Keratinocyte (primary cell): ENCODE results near the gene ASRGL1. TPM values are rescaled to one million over a fixed set of nuclear protein-coding genes. Genes with fewer than 3 reads are reported as not detected.

Experiments
- DNase-seq: peaks from one replicate; pipeline ENCODE4 v3.0.0-alpha.2; 2011; ENCODE audit warnings: low read depth, missing footprints, low spot score
- FAIRE-seq: peaks from 2 replicates; lab custom pipeline; 2011; peaks lifted over from hg19 to GRCh38; lab: Jason Lieb, UNC
- H2AFZ ChIP-seq: 2 replicates; pipeline ENCODE4 v1.6.0; 2012; ENCODE audit warnings: low read length, control low read depth, inconsistent platforms; ENCODE audit not compliant: control insufficient read depth
- H3K27ac ChIP-seq: 2 replicates; pipeline ENCODE4 v1.5.1; 2011; ENCODE audit warnings: low read length; ENCODE audit not compliant: control insufficient read depth, insufficient read depth
- H3K27me3 ChIP-seq: 3 replicates; pipeline ENCODE4 v1.6.0; 2011; ENCODE audit warnings: low read length; ENCODE audit not compliant: control insufficient read depth, insufficient read depth; ENCODE audit errors: extremely low read depth
- H3K36me3 ChIP-seq, 2 experiments: 2 replicates in 1 of 2; 3 replicates in 1 of 2; pipeline ENCODE4 v1.5.1; 2011; ENCODE audit warnings: low read length in 2 of 2, mild to moderate bottlenecking in 1 of 2; ENCODE audit not compliant: control insufficient read depth in 2 of 2, insufficient read depth in 2 of 2; ENCODE audit errors: extremely low read depth in 1 of 2
- H3K4me1 ChIP-seq: 3 replicates; pipeline ENCODE4 v1.5.1; 2011; ENCODE audit warnings: low read length; ENCODE audit not compliant: control insufficient read depth, insufficient read depth; ENCODE audit errors: extremely low read depth
- H3K4me2 ChIP-seq: 3 replicates; pipeline ENCODE4 v1.6.0; 2011; ENCODE audit warnings: low read depth, low read length; ENCODE audit not compliant: control insufficient read depth, insufficient read depth; ENCODE audit errors: extremely low read depth
- H3K4me3 ChIP-seq, 3 experiments: fragments of 200-600 bp in 1 of 3; sonication (generic) in 1 of 3; 2 replicates in 2 of 3; 3 replicates in 1 of 3; pipeline ENCODE4 v1.5.1; 2011 to 2016; ENCODE audit warnings: low read length in 3 of 3, mild to moderate bottlenecking in 3 of 3, control low read depth in 2 of 3, inconsistent platforms in 1 of 3, low read depth in 1 of 3, mixed read lengths in 1 of 3, mixed run types in 1 of 3, moderate library complexity in 1 of 3; ENCODE audit not compliant: control insufficient read depth in 2 of 3, insufficient read depth in 2 of 3; ENCODE audit errors: extremely low read depth in 1 of 3
- H3K79me2 ChIP-seq: 2 replicates; pipeline ENCODE4 v1.6.0; 2012; ENCODE audit warnings: low read length; ENCODE audit not compliant: control insufficient read depth, insufficient read depth
- H3K9ac ChIP-seq: 3 replicates; pipeline ENCODE4 v1.6.0; 2011; ENCODE audit warnings: low read length; ENCODE audit not compliant: control insufficient read depth, insufficient read depth; ENCODE audit errors: extremely low read depth
- H3K9me1 ChIP-seq: 3 replicates; pipeline ENCODE4 v1.6.0; 2011; ENCODE audit warnings: low read length; ENCODE audit not compliant: control insufficient read depth, insufficient read depth; ENCODE audit errors: extremely low read depth
- H3K9me3 ChIP-seq: 2 replicates; pipeline ENCODE4 v1.5.1; 2012; ENCODE audit warnings: low read depth, low read length; ENCODE audit not compliant: control insufficient read depth
- H4K20me1 ChIP-seq: 3 replicates; pipeline ENCODE4 v1.6.0; 2011; ENCODE audit warnings: low read length; ENCODE audit not compliant: control insufficient read depth, insufficient read depth; ENCODE audit errors: extremely low read depth
- EZH2 ChIP-seq: IDR thresholded peaks from one replicate; pipeline ENCODE4 v1.6.1; 2012; ENCODE audit warnings: inconsistent platforms, mild to moderate bottlenecking, low read length, moderate library complexity
- dilution Hi-C: fragments of 300-500 bp; cut with MboI; formaldehyde crosslinking; loops from one replicate; pipeline ENCODE4 v1.7.0; 2020; ENCODE audit warnings: low sequenced_read_pairs; ENCODE audit not compliant: extremely low pct_ligation_motif_present
- polyA plus RNA-seq, 5 experiments: library from polyadenylated mRNA; depleted of rRNA in 3 of 5; stranded (reverse) in 3 of 5; stranded (forward) in 1 of 5; unstranded in 1 of 5; fragments of >200 nt; gene quantifications; 1 replicate in 1 of 5; 2 replicates in 3 of 5; 3 replicates in 1 of 5; pipeline versions ENCODE4 v1.2.1 to v1.2.3, GENCODE V29; 2011 to 2012; ENCODE audit warnings: missing spikeins in 2 of 5, low read depth in 1 of 5, low replicate concordance in 1 of 5
- TF ChIP-seq, protein P1 (sequence below), 3 experiments: IDR thresholded peaks in 1 of 3; conservative IDR thresholded peaks in 1 of 3; optimal IDR thresholded peaks in 1 of 3; 2 replicates in 2 of 3; 3 replicates in 1 of 3; pipeline versions ENCODE3 to v1.5.1; 2011; ENCODE audit warnings: low read length in 3 of 3, mild to moderate bottlenecking in 3 of 3, moderate library complexity in 2 of 3, control low read depth in 1 of 3, inconsistent platforms in 1 of 3; ENCODE audit not compliant: insufficient read depth in 2 of 3; ENCODE audit errors: extremely low read depth in 1 of 3

Gene ASRGL1
- polyA plus RNA-seq, 1 donor (not counting 4 experiments of a cell fraction or from before 2014, with no cell fraction given), result 0.05 TPM

DNA sequence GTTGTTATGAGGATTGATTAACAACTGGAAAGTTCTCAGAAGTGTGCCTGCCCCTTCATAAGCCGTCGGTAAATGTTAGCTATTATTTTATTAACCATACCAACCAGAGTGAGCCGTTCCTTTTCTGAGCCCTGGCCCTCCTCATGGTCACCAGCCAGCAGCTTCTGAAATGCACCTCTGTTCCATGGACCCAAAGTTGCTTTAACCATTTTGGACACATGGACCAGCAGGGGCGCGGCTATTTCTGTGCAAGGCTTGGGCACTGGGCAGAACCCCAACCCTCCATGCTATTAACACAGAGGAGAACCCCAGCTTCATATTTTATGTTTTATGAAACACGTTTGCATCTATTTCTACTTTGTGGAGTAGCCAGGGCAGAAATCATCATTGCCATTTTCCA is 63.0 kb downstream of the ASRGL1 start:
- H3K4me2 ChIP-seq, result no peak overlapping the region
- no peaks in the 10 kb centered on the region for H3K79me2 ChIP-seq
- no peaks in the 10 kb centered on the region for H3K36me3 ChIP-seq
- H3K9me3 ChIP-seq, result no peaks in the 10 kb centered on the region
- peaks cover 3% of the 10 kb centered on the region for H3K4me1 ChIP-seq
- TF ChIP-seq, protein P1, sequence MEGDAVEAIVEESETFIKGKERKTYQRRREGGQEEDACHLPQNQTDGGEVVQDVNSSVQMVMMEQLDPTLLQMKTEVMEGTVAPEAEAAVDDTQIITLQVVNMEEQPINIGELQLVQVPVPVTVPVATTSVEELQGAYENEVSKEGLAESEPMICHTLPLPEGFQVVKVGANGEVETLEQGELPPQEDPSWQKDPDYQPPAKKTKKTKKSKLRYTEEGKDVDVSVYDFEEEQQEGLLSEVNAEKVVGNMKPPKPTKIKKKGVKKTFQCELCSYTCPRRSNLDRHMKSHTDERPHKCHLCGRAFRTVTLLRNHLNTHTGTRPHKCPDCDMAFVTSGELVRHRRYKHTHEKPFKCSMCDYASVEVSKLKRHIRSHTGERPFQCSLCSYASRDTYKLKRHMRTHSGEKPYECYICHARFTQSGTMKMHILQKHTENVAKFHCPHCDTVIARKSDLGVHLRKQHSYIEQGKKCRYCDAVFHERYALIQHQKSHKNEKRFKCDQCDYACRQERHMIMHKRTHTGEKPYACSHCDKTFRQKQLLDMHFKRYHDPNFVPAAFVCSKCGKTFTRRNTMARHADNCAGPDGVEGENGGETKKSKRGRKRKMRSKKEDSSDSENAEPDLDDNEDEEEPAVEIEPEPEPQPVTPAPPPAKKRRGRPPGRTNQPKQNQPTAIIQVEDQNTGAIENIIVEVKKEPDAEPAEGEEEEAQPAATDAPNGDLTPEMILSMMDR (optimal IDR thresholded peaks at IDR 0.05 in 1 of 3, IDR thresholded peaks at IDR 0.05 in 1 of 3, conservative IDR thresholded peaks at IDR 0.05 in 1 of 3; ENCODE audit: extremely low read depth in 1 of 3, insufficient read depth in 2 of 3, low read length in 3 of 3), result no peak
- no peak for TF ChIP-seq EZH2
- H3K9me1 ChIP-seq, result no peaks in the 10 kb centered on the region
- H3K27me3 ChIP-seq, result no peaks in the 10 kb centered on the region
- FAIRE-seq (no peak), DNase-seq (no peak)
- no peak overlapping the region for H3K9ac ChIP-seq
- no peaks in the 10 kb centered on the region for H4K20me1 ChIP-seq
- dilution Hi-C loops, result no loop called here
- H3K4me3 ChIP-seq, result no peak overlapping the region
- no peak overlapping the region for H2AFZ ChIP-seq
- no peak overlapping the region for H3K27ac ChIP-seq

- TF ChIP-seq, protein P1 (optimal IDR thresholded peaks at IDR 0.05 in 1 of 3, IDR thresholded peaks at IDR 0.05 in 1 of 3, conservative IDR thresholded peaks at IDR 0.05 in 1 of 3; ENCODE audit: extremely low read depth in 1 of 3, insufficient read depth in 2 of 3, low read length in 3 of 3), result no peak
- TF ChIP-seq EZH2, result no peak
- Histone ChIP-seq H4K20me1 (no peaks in the 10 kb centered on the region), H3K9ac (no peak overlapping the region), H3K27ac (no peak overlapping the region), H3K9me3 (no peaks in the 10 kb centered on the region), H2AFZ (peak overlapping the region; percentile 6), H3K79me2 (no peaks in the 10 kb centered on the region), H3K4me1 (no peaks in the 10 kb centered on the region), H3K9me1 (no peaks in the 10 kb centered on the region), H3K4me2 (no peak overlapping the region), H3K36me3 (no peaks in the 10 kb centered on the region), H3K4me3 (no peak overlapping the region), H3K27me3 (no peaks in the 10 kb centered on the region)
- dilution Hi-C loops, result no loop called here
- FAIRE-seq (no peak), DNase-seq (no peak)
These were observed 63.5 kb downstream of the ASRGL1 start for GRCh38 chr11:62400760-62401159.
